Measurements from ENCODE around the gene U2SURP.

Gene U2SURP

GRCh38 chr3:142961539-142961938, 39.8 kb upstream of the U2SURP start:
- peaks cover 4% of the 10 kb centered on the region; the same call in 1 of the 2 replicates for H3K9me3 ChIP-seq (ENCODE audit: control insufficient read depth, insufficient read depth, low read length)
- no peak overlapping the region for H3K4me2 ChIP-seq (ENCODE audit: low read length)
- H3K4me3 ChIP-seq (ENCODE audit: low read length): no peak overlapping the region
- H3F3A ChIP-seq (ENCODE audit: control insufficient read depth, insufficient read depth): no peaks in the 10 kb centered on the region
- no peaks in the 10 kb centered on the region for H4K20me1 ChIP-seq (ENCODE audit: control insufficient read depth, insufficient read depth, low read depth, low read length)
- no peaks in the 10 kb centered on the region for H3K79me2 ChIP-seq (ENCODE audit: control insufficient read depth, low read length)
- H3K9me2 ChIP-seq (replicated peaks; ENCODE audit: control insufficient read depth, low read length): no peaks in the 10 kb centered on the region
- H3K36me3 ChIP-seq (ENCODE audit: control insufficient read depth, low read length): no peaks in the 10 kb centered on the region
- no peak overlapping the region for H3K27ac ChIP-seq (ENCODE audit: low read depth, low read length)
- TF ChIP-seq CTCF (IDR thresholded peaks at IDR 0.05; ENCODE audit: low read depth, low read length, poor library complexity, severe bottlenecking) (no peak), EZH2phosphoT487 (IDR thresholded peaks at IDR 0.05; ENCODE audit: borderline replicate concordance, low read length) (no peak)
- no peaks in the 10 kb centered on the region for H3K4me1 ChIP-seq (ENCODE audit: control insufficient read depth, low read length)
- H3K27me3 ChIP-seq (ENCODE audit: control insufficient read depth, low read length): peaks cover 27% of the 10 kb centered on the region

GRCh38 chr3:142962175-142962519, 39.2 kb upstream of the U2SURP start:
- Histone ChIP-seq H3K27ac (ENCODE audit: low read depth, low read length) (no peak overlapping the region), H3K4me3 (ENCODE audit: low read length) (no peak overlapping the region), H3K79me2 (ENCODE audit: control insufficient read depth, low read length) (no peaks in the 10 kb centered on the region), H3K4me1 (ENCODE audit: control insufficient read depth, low read length) (no peaks in the 10 kb centered on the region), H3K9me2 (replicated peaks; ENCODE audit: control insufficient read depth, low read length) (no peaks in the 10 kb centered on the region), H3K36me3 (ENCODE audit: control insufficient read depth, low read length) (no peaks in the 10 kb centered on the region), H3K4me2 (ENCODE audit: low read length) (no peak overlapping the region), H3K27me3 (ENCODE audit: control insufficient read depth, low read length) (peaks cover 21% of the 10 kb centered on the region), H3F3A (ENCODE audit: control insufficient read depth, insufficient read depth) (no peaks in the 10 kb centered on the region), H4K20me1 (ENCODE audit: control insufficient read depth, insufficient read depth, low read depth, low read length) (no peaks in the 10 kb centered on the region), H3K9me3 (ENCODE audit: control insufficient read depth, insufficient read depth, low read length) (peaks cover 4% of the 10 kb centered on the region; the same call in 1 of the 2 replicates)
- TF ChIP-seq CTCF (IDR thresholded peaks at IDR 0.05; ENCODE audit: low read depth, low read length, poor library complexity, severe bottlenecking): no peak
- TF ChIP-seq EZH2phosphoT487 (IDR thresholded peaks at IDR 0.05; ENCODE audit: borderline replicate concordance, low read length): no peak

- no peaks in the 10 kb centered on the region for H3K79me2 ChIP-seq (ENCODE audit: control insufficient read depth, low read length)
- H3K36me3 ChIP-seq (ENCODE audit: control insufficient read depth, low read length): no peaks in the 10 kb centered on the region
- no peaks in the 10 kb centered on the region for H3K4me1 ChIP-seq (ENCODE audit: control insufficient read depth, low read length)
- no peak overlapping the region for H3K4me2 ChIP-seq (ENCODE audit: low read length)
- no peaks in the 10 kb centered on the region for H3K9me2 ChIP-seq (replicated peaks; ENCODE audit: control insufficient read depth, low read length)
- H3K9me3 ChIP-seq (ENCODE audit: control insufficient read depth, insufficient read depth, low read length): peaks cover 4% of the 10 kb centered on the region; the same call in 1 of the 2 replicates
- no peak overlapping the region for H3K27ac ChIP-seq (ENCODE audit: low read depth, low read length)
- no peaks in the 10 kb centered on the region for H4K20me1 ChIP-seq (ENCODE audit: control insufficient read depth, insufficient read depth, low read depth, low read length)
- no peaks in the 10 kb centered on the region for H3F3A ChIP-seq (ENCODE audit: control insufficient read depth, insufficient read depth)
- H3K4me3 ChIP-seq (ENCODE audit: low read length): no peak overlapping the region
- TF ChIP-seq EZH2phosphoT487 (IDR thresholded peaks at IDR 0.05; ENCODE audit: borderline replicate concordance, low read length) (no peak), CTCF (IDR thresholded peaks at IDR 0.05; ENCODE audit: low read depth, low read length, poor library complexity, severe bottlenecking) (no peak)
- H3K27me3 ChIP-seq (ENCODE audit: control insufficient read depth, low read length): peaks cover 18% of the 10 kb centered on the region
These were observed 38.7 kb upstream of the U2SURP start for GRCh38 chr3:142962520-142963233.

Measured in DOHH2 (cell line).